ENCODE results near the gene KLHL28.

DNA sequence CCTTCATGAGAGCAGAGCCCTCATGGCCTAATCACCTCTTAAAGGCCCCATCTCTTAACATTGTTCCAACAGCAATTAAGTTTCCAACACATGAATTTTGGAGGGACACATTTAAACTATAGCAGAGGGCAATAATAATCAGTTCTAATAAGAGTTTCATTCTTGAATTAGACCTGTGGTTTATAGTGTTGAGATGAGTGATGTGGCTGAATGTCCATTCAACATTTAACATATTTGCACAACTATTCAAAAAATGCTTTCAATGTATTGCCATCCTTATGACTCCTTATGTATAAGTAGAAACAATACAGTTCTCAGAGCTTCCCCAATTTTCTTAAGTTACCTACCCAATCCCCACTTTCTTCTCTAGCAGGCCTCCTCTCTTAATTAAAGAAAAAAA is 21.5 kb downstream of the KLHL28 start:
- TF ChIP-seq, protein P1, sequence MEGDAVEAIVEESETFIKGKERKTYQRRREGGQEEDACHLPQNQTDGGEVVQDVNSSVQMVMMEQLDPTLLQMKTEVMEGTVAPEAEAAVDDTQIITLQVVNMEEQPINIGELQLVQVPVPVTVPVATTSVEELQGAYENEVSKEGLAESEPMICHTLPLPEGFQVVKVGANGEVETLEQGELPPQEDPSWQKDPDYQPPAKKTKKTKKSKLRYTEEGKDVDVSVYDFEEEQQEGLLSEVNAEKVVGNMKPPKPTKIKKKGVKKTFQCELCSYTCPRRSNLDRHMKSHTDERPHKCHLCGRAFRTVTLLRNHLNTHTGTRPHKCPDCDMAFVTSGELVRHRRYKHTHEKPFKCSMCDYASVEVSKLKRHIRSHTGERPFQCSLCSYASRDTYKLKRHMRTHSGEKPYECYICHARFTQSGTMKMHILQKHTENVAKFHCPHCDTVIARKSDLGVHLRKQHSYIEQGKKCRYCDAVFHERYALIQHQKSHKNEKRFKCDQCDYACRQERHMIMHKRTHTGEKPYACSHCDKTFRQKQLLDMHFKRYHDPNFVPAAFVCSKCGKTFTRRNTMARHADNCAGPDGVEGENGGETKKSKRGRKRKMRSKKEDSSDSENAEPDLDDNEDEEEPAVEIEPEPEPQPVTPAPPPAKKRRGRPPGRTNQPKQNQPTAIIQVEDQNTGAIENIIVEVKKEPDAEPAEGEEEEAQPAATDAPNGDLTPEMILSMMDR (IDR thresholded peaks at IDR 0.05; ENCODE audit: poor library complexity) = no peak
- TF ChIP-seq EZH2 (IDR thresholded peaks at IDR 0.05; ENCODE audit: borderline replicate concordance) = no peak

All from hepatocyte (in vitro differentiated cells).